Pulmonary artery endothelial cell (primary cell): Measurements from ENCODE around the gene ACE. TPM values are rescaled to one million over a fixed set of nuclear protein-coding genes. Genes with fewer than 3 reads are reported as not detected.

Experiments used
- DNase-seq: peaks from one replicate; pipeline ENCODE4 v3.0.0-alpha.2; 2011; ENCODE audit warnings: low read depth, low spot score
- total RNA-seq: library from RNA; depleted of rRNA; stranded (reverse); fragments of >200 nt; gene quantifications from 2 replicates; pipeline ENCODE4 v1.2.3, GENCODE V29; 2014

The ACE gene
- total RNA-seq, 1 donor from 2014 or later = 38.3 TPM

DNA sequence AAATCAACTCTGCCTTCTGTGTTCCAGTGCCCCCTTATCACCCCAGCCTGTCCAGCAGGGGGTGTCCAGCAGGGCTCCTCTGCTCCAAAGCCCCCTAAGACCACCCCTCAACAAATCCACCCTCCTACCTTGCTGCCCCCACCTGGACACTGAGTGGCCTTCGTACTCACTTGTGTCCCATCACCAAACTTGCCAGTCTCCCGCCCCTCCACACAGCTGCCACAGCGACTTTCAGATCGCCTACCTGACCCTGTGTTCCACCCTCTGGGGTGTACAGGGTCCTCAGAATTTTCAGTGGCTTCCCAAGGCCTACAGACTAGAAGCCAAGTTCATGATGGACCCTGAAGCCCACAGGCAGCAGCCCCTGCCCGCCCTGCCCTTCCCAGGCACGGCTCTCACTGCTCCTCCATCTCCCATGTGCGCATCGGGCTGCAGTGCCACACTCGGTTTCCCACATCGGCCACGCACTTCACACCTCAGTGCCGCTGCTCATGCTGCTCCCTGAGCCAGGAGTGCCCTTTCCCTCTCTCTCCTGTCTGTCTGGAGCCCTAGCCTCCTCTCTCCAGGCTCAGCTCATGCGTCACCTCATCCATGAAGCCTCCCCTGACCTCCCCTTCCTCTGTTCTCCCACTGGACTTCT, 58.1 kb downstream of the ACE start:
- no peak for DNase-seq

DNA sequence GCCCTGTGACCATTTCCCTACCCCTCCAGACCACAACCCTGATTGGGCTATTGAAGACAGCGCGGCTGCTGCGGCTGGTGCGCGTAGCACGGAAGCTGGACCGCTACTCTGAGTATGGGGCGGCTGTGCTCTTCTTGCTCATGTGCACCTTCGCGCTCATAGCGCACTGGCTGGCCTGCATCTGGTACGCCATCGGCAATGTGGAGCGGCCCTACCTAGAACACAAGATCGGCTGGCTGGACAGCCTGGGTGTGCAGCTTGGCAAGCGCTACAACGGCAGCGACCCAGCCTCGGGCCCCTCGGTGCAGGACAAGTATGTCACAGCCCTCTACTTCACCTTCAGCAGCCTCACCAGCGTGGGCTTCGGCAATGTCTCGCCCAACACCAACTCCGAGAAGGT, 58.8 kb downstream of the ACE start:
- DNase-seq = no peak

DNA sequence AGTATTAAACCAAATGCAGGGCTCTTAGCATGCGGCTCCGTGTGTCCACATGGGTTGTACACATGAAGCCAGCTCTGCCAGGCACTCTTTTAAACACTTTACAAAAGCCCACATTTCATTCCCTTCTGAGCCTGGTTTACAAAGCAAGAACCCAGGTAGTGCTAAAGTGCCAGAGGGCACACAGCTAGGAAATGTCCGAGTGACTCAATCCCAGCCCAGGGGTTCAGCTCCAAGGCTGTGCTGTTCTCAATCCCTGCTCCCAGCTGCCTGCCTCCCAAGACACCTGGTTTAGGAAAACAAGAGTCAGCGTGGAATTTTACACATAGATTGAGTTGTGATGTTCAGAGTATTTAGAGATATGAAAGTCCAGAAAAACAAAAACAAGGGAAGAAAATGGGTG, 60.1 kb downstream of the ACE start:
- DNase-seq = no peak

DNA sequence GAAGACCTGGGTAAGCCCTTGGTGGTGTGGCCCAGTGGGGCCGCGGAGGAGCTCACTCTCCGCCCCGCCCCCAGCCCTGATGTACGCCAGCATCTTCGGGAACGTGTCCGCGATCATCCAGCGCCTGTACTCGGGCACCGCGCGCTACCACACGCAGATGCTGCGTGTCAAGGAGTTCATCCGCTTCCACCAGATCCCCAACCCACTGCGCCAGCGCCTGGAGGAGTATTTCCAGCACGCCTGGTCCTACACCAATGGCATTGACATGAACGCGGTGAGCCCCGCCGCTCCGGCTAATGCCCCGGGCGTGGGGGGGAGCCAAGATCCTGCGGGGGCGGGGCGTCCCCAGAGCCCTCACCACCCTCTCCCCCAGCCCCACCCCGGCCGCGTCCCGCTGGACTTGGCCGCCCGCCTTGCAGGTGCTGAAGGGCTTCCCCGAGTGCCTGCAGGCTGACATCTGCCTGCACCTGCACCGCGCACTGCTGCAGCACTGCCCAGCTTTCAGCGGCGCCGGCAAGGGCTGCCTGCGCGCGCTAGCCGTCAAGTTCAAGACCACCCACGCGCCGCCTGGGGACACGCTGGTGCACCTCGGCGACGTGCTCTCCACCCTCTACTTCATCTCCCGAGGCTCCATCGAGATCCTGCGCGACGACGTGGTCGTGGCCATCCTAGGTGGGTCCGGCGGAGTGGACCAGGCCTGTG, 61.3 kb downstream of the ACE start:
- no peak for DNase-seq

DNA sequence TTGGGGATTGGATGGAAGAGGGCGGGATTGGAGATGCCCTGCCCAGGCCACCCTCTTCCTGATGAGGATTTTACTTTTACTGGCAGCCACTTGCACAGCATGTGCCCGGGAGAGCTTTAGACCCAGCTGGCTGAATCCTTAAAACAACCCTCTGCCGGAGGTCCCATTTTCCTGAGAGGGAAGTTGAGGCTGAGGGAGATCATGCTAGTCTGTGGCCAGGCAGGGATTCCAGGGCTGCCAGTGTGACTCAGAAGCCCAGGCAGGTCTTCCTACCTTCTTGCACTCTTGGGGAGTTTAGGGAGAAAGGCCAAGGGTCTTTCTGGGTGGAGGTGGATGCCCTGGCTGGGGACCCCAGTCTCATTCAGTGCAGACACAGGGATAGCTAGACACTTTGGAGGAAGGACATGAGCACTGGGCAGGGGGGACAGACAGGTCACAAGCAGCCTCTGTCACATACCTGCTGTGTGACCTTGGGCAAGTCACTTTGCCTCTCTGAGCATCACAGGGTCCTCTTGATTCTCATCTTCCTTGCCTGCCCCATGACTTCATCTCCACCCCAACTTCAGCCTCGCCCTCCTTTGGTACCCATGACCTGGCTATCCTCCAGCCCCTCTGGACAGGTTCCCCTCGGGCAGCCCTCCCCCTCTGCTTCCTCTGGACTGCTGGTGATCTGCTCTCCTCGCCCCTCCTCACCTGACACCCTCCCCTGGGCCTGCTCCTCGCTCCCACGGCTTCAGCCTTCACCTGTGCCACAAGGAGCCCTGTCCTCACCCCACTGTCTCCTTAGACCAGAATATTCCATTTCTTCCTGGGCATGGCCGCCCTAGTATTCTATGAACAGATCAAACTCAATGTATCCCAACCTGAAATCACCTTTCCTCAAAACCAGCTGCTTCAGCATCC, 62.1 kb downstream of the ACE start:
- no peak for DNase-seq

DNA sequence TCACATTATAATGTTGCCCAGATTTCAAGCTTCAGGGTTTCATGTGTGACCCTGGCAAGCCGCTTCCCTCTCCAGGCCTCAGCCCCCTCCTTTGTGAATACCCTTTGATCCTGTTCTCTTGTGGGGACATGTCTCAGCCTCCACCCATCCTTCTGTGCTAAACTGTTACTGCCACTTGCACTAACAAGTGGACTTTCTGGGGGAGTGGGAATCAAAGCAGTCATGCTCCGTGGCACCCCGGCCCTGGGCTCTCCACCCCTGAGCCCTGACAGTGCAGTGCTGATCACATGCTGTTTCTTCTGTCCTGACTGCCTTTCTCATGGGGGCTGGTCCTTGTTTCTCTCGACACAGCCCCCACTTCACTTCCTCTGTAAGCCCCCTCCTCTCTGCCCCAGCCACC, 63.7 kb downstream of the ACE start:
- no peak for DNase-seq

DNA sequence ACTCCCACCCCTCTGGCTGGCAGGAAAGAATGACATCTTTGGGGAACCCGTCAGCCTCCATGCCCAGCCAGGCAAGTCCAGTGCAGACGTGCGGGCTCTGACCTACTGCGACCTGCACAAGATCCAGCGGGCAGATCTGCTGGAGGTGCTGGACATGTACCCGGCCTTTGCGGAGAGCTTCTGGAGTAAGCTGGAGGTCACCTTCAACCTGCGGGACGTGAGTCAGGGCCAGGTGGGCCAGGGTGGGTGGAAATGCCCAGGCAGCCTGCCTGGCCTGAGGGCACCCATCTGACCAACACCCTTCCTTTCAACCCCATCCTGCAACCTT, 65.3 kb downstream of the ACE start:
- DNase-seq = no peak

DNA sequence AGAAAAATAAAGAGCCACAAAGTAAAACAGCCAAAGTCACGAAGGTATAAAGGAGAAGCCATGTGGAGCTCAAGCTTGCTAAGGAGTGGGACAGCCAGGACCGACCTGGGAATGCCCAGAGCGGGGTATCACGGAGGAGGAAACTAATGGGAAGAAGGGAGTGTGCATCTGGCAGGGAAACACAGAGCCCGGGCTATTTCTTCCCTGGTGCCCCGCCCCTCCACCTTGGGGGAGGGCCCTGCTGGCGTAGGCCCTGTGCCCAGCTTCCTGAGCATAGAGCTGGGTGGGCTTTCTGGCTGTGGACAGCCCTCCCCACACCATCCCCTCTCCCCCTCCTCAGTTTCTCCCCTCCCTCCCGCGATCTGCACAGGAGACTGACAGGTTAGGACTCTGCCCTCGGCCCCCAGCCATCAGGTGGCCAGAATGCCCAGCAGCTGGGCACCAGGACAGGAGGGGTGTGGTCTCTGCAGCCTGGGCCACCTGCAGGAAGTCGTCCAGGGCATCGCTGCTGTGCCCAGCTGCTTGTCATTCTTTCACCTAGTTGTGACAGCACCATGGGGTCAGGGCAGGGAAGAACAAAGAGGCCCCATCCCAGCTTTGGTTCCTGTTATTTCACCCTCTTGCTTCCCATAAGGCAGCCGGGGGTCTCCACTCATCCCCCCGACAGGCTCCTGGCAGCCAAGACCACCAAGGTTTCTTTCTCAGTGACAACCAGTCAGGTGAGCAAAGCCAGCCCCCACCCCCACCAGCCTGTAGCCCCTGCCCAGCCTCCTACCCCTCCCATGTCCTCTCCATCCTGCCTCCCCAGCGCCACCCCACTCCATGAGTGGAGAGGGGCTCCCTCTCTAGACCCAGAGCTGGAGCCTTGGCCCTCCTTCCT, 66.3 kb downstream of the ACE start:
- no peak for DNase-seq

DNA sequence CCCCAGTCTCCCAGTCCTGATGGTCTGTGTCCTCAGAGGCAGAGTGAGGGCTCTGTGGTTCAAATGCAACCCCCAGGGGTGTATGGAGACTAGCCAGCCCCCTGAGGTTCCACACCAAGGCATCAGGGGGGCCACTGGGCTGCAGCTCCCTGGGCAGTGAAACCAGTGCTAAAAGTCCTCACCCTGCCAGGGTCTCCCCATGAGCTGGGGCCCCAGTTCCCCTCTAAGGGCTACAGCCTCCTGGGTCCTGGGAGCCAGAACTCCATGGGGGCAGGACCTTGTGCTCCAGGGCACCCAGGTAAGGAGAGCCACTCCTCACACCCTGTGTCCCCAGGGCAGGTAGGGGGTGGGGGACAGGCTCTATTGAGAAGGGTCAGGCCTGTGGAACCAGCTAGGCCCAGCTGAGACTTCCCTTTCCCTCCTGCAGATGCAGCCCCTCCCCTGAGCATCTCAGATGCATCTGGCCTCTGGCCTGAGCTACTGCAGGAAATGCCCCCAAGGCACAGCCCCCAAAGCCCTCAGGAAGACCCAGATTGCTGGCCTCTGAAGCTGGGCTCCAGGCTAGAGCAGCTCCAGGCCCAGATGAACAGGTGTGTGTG, 67.1 kb downstream of the ACE start:
- DNase-seq = no peak

DNA sequence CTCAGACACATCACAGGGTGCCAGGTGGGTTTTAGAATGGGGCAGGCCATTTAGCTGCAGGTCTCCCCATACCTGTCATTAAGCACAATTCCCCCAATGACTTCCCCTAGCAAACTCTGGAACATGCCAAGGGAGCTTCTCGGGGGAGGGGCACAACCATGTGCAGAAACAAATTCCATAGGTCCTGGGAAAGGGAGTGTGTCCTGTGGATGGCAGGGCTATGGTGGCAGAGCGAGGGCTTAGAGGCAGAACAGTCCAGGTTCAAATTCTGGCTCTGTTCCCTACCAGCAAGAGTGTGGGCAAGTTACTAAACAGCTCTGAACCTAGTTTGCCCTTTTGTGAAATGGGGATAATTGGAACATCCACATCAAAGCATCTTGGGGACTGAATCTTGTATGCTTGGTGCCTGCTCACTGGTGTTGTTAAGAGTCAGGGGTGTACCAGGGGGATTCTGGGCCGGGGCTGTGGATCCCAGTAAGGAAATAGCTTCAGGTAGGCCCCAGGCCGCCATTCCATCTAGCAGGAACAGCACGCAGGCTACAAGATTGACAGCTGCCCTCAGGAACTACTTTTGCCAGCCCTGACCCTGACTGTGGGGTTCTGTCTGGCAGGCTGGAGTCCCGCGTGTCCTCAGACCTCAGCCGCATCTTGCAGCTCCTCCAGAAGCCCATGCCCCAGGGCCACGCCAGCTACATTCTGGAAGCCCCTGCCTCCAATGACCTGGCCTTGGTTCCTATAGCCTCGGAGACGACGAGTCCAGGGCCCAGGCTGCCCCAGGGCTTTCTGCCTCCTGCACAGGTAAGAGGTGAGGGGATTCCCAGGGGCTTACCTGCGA, 67.8 kb downstream of the ACE start:
- DNase-seq = no peak

DNA sequence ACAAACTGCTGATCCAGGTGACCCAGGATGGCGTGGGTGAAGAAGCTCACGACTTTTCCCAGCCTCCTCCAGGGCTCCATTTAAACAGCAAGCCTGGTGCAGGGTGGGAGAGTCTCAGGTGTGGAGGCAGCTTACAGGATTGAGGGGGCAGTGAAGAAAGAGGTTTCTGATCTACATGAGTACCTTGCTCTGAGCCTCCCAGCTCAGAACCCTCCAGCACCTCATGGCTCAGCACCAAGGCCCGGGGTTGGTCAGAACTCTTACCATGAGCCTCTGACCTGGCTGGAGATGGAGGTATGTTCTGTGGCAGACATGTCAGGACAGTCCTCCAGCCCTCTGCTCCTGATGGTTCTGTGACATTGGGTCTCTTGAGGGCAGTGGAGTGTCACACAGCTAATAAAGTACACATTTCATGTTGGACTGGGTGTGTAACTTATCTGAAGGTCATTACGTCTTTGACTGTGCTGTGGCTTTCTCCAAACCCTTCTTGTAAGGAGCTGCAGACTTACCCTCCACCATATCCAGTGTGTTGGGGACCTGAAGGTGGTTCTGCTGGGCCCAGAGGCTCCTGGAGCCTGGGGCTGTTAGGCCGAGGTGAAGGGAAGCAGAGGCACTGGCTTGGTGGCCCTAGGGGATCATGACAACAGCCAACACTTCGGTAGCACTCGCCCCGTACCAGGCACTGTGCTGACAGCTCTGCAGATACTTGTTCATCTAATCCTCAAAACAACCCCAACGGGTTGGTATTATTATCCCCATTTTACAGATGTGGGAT, 69.6 kb downstream of the ACE start:
- no peak for DNase-seq

DNA sequence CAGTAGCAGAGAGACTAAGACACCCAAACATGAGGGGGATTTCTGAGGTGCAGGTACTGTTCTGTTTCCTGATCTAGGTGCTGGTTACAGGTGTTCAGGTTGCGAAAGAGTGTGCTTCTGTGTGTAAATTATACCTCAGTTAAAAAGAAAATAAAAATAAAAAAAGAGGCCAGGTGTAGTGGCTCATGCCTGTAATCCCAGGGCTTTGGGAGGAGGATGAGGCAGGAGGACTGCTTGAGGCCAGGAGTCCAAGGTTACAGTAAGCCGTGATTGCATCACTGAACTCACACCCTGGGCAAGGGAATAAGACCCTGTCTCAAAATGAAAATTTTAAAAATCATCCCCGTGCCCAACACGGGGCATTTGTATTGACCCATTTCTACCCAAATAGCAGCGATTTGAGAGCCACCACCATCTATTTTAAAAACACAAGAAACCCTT, 70.2 kb downstream of the ACE start:
- DNase-seq = no peak

Other genes starting within 250 kb of the ACE start
- gene CYB561, start 30.8 kb upstream of the ACE start, total RNA-seq = 26.1 and 34.6 TPM in 2 replicates
- gene KCNH6, start 46.3 kb downstream of the ACE start, total RNA-seq = not detected in 2 replicates
- 24.0 and 31.3 TPM in 2 replicates for gene DCAF7, start 73.4 kb downstream of the ACE start, total RNA-seq
- gene TACO1, start 123.8 kb downstream of the ACE start, total RNA-seq = 24.3 and 27.2 TPM in 2 replicates
- gene MAP3K3, start 145.4 kb downstream of the ACE start, total RNA-seq = 104 and 125 TPM in 2 replicates
- 14.5 and 24.9 TPM in 2 replicates for gene LIMD2, start 223.1 kb downstream of the ACE start, total RNA-seq